AG04449 (cell line): ENCODE results near the gene ENPEP.
"Not testable (repeated sequence)": the region's sequence is repeated elsewhere in the genome, so short reads cannot be mapped to it uniquely, and the experiment has no call there.

Experiments
- CTCF ChIA-PET: fragments of 350-600 bp; formaldehyde crosslinking; extraction: SDS; loops from one replicate; lab custom pipeline; 2021; ENCODE audit warnings: antibody characterized with exemption; lab: Yijun Ruan, JAX
- POLR2A ChIA-PET: fragments of 400-600, 350-600 bp; formaldehyde crosslinking; extraction: SDS; loops from one replicate; lab custom pipeline; 2020; ENCODE audit warnings: antibody characterized with exemption, inconsistent platforms; lab: Yijun Ruan, JAX
- DNase-seq: peaks from one replicate; pipeline ENCODE4 v3.0.0-alpha.2; 2010; ENCODE audit warnings: low read depth, low spot score
- H3K4me3 ChIP-seq: 2 replicates; pipeline ENCODE4 v1.5.1; 2011; ENCODE audit warnings: low read depth, mild to moderate bottlenecking, control low read depth, low read length
- TF ChIP-seq, protein P1 (sequence below): IDR thresholded peaks from one replicate; pipeline ENCODE4 v1.5.1; 2011; ENCODE audit warnings: mild to moderate bottlenecking, moderate library complexity, low read length, control low read depth, inconsistent platforms; ENCODE audit not compliant: insufficient read depth; ENCODE audit errors: missing control alignments

The ENPEP gene, protein sequence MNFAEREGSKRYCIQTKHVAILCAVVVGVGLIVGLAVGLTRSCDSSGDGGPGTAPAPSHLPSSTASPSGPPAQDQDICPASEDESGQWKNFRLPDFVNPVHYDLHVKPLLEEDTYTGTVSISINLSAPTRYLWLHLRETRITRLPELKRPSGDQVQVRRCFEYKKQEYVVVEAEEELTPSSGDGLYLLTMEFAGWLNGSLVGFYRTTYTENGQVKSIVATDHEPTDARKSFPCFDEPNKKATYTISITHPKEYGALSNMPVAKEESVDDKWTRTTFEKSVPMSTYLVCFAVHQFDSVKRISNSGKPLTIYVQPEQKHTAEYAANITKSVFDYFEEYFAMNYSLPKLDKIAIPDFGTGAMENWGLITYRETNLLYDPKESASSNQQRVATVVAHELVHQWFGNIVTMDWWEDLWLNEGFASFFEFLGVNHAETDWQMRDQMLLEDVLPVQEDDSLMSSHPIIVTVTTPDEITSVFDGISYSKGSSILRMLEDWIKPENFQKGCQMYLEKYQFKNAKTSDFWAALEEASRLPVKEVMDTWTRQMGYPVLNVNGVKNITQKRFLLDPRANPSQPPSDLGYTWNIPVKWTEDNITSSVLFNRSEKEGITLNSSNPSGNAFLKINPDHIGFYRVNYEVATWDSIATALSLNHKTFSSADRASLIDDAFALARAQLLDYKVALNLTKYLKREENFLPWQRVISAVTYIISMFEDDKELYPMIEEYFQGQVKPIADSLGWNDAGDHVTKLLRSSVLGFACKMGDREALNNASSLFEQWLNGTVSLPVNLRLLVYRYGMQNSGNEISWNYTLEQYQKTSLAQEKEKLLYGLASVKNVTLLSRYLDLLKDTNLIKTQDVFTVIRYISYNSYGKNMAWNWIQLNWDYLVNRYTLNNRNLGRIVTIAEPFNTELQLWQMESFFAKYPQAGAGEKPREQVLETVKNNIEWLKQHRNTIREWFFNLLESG

DNA sequence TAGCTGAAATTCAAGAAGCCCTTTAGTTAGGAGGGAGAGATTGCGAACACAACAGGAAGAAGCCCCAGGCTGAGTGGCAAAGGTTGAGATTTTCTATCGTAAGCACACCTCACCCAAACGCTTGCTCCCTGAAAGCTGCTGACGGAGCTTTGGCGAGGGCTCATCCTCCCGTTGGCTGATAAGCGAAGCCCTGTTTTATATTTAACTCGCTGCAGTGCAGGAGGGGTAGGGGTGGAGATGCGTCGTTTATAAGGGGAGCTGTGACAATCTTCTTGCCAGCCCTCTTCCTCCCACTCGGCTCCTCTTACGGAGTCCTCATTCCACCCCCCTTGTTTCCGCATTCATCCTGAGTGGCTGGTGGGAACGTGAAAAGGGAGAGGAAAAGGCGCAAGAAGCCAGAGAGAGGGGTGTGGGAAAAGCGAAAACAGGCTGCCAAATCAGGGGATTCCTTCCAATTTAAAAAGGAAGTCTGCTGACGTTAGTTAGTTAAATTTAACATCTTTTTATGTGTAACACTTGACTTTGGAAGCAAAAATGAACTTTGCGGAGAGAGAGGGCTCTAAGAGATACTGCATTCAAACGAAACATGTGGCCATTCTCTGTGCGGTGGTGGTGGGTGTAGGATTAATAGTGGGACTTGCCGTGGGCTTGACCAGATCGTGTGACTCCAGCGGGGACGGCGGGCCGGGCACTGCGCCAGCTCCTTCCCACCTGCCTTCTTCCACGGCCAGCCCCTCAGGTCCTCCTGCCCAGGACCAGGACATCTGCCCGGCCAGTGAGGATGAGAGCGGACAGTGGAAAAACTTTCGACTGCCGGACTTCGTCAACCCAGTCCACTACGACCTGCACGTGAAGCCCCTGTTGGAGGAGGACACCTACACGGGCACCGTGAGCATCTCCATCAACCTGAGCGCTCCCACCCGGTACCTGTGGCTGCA, at the start of gene ENPEP:
Gene ENPEP (plus strand): TSS at position 275 of the 938 bp plus-strand sequence. CDS start 260 bp downstream, at position 535.
- peak within 1 kb of the TSS; percentile 51 for H3K4me3 ChIP-seq
- TF ChIP-seq, protein P1, sequence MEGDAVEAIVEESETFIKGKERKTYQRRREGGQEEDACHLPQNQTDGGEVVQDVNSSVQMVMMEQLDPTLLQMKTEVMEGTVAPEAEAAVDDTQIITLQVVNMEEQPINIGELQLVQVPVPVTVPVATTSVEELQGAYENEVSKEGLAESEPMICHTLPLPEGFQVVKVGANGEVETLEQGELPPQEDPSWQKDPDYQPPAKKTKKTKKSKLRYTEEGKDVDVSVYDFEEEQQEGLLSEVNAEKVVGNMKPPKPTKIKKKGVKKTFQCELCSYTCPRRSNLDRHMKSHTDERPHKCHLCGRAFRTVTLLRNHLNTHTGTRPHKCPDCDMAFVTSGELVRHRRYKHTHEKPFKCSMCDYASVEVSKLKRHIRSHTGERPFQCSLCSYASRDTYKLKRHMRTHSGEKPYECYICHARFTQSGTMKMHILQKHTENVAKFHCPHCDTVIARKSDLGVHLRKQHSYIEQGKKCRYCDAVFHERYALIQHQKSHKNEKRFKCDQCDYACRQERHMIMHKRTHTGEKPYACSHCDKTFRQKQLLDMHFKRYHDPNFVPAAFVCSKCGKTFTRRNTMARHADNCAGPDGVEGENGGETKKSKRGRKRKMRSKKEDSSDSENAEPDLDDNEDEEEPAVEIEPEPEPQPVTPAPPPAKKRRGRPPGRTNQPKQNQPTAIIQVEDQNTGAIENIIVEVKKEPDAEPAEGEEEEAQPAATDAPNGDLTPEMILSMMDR = no peak
- POLR2A ChIA-PET = no interaction called here
- CTCF ChIA-PET = interaction anchor here (1.2 to 2.4 kb wide), 2 partner anchors 33 to 132 kb away, joined by 3 to 7 read pairs; no protein-coding TSS in a partner anchor
- no peak for DNase-seq

DNA sequence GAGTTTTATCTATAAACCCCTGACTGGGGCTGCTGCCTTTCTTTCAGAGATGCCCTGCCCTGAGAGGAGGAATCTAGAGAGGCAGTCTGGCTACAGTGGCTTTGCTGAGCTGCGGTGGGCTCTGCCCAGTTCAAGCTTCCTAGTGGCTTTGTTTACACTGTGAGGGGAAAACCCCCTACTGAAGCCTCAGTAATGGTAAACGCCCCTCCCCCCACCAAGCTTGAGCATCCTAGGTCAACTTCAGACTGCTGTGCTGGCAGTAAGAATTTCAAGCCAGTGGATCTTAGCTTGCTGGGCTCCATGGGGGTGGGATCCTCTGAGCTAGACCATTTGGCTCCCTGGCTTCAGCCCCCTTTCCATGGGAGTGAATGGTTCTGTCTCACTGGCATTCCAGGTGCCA, 44.1 kb upstream of the ENPEP start:
- CTCF ChIA-PET, DNase-seq, POLR2A ChIA-PET, H3K4me3 ChIP-seq: not testable (repeated sequence)

DNA sequence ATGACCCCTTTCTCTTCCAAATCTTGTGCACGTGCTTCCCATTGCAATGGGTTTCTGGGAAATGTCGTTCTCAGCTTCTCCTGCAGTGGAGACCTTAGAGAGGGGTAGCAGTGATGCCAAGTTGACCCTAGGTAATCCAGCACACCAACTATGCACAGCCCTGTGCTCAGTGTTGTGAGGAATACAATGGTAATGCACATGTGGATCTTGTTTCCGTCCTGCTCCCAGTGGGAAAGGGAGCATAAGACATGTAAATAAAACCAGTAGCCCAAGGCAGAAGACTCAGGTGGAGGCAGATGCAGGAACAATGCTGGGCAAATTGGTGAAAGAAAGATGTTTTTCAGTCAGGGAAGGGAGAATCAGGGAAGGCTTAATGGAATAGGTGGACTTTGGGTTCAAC, 38.7 kb upstream of the ENPEP start:
- DNase-seq, CTCF ChIA-PET, H3K4me3 ChIP-seq, POLR2A ChIA-PET: not testable (repeated sequence)

DNA sequence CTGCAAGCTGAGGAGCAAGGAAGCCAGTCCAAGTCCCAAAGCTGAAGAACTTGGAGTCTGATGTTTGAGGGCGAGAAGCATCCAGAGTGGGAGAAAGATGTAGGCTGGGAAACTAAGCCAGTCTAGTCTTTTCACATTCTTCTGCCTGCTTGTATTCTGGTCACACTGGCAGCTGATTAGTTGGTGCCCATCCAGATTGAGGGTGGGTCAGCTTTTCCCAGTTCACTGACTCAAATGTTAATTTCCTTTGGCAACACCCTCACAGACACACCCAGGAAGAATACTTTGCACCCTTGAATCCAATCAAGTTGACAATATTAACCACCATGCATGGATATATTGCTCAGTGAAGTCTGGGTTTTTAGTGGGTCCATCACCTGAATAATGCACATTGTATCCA, 36.7 kb upstream of the ENPEP start:
- H3K4me3 ChIP-seq, CTCF ChIA-PET, POLR2A ChIA-PET, DNase-seq: not testable (repeated sequence)

DNA sequence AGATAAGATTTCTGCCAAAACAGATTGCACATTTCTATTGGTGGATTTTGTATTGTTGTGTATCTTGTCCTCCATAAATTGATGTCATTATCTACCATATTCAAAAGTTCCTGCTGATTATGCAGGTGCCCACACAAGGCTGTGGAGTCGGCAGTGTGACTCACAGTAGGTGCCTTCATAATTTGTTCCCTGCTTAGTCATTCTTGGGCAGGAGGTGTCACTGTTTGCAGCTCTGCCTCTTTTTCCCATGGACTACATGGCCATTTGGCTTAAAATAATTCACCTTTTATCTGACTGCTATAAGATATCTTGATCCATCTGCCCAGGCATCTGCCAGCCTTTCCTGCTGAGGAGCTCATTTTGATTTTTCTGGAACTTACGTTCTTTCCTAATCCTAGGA, 33.6 kb upstream of the ENPEP start:
- ChIA-PET CTCF (interaction anchor here (1.1 kb wide), 1 partner anchor 66 kb away, joined by 3 read pairs; no protein-coding TSS in a partner anchor), POLR2A (no interaction called here)
- DNase-seq = no peak
- TF ChIP-seq, protein P1 = no peak
- H3K4me3 ChIP-seq = no peak overlapping the region

DNA sequence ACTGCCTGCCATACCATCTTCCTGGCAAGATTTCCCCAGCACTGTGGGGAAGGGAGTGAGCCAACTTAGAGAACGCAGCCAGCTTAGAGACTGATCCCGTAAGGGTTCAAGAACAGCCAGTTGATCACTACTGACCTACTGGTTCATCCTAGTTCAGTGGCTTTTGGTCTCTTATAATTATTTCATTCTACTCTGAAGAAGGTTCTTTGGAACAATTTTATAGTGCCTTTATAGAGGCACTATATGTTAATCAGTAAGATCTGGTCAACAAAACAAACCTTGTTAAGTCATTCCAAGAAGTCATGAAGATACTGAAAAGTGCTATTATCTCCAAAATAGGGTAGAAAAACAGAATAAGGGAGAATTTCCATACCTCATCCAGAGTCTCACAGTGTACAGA, 33.2 kb upstream of the ENPEP start:
- CTCF ChIA-PET = interaction anchor here (1.1 kb wide), 1 partner anchor 66 kb away, joined by 3 read pairs; no protein-coding TSS in a partner anchor

DNA sequence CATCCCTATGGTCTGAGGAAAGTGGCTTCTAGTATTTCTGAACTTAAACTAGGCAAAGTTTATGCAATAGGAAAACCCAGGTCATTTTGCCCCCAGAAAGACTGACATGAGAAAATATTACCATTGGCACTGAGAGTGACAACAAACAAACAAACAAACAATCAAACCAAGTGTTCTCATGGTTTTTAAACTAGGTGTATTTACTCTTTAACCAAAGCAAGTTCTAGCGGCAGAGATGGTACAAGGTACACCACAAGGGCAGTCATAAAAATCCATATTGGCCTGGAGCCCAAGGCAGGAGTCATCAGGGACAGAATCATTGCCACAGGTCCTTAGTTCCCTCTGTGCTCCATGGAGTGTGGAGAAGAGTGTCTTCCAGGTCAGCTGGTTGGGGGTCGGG, 26.0 kb upstream of the ENPEP start:
- no peak for DNase-seq
- CTCF ChIA-PET = no interaction called here
- TF ChIP-seq, protein P1 = no peak
- H3K4me3 ChIP-seq = no peak overlapping the region
- POLR2A ChIA-PET = no interaction called here

More for the DNA sequence above, 33.2 kb upstream of the ENPEP start:
- TF ChIP-seq, protein P1 = no peak
- DNase-seq = no peak
- no peak overlapping the region for H3K4me3 ChIP-seq
- POLR2A ChIA-PET = no interaction called here
